HG03439 (cell line): Measurements from ENCODE around the gene WNT7B.

Experiments used
- ATAC-seq: cut with Tn5 transposase; IDR thresholded peaks from one replicate; pipeline ENCODE4 v1.9.1; 2021; ENCODE audit warnings: mild to moderate bottlenecking, moderate library complexity; ENCODE audit not compliant: unreplicated experiment

The WNT7B gene

GRCh38 chr22:45960477-45961386, 16.2 kb downstream of the WNT7B start:
- ATAC-seq = no peak

DNA sequence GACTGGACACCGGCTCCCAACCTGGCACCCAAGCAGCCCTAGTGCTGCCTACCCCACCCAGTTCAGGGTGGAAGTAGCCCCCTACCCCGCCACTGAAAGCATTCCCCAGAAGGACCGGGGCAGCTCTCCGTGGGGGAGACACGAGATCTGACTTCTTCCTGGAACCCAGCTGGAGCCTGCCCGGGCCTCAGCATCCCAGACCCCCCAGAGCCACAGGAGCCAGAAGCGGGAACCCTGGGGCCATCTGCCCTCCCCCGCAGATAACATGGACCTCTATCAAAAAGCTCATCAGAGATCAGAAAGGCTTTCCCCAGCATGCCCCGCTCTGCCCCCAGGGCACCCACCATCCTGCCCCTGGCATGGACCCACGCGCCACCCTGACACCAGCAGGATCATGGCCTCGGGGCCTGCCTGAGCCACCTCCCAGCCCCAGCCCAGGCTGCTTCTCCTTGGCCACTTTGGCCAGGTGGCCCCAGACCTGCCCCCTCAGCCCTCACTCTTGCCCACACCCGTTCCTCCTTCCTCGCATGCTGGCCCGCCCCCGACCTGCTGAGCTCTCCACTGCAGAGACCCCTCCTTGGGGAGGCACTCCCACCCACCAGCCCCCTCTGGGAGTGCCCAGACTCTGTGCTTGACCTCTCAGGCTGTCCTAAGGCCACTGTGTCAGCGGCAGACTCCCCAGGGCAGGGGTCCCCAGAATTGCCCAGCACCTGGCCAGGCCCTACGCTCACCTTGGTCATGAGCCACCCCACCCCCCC, 17.1 kb downstream of the WNT7B start:
- ATAC-seq = no peak

DNA sequence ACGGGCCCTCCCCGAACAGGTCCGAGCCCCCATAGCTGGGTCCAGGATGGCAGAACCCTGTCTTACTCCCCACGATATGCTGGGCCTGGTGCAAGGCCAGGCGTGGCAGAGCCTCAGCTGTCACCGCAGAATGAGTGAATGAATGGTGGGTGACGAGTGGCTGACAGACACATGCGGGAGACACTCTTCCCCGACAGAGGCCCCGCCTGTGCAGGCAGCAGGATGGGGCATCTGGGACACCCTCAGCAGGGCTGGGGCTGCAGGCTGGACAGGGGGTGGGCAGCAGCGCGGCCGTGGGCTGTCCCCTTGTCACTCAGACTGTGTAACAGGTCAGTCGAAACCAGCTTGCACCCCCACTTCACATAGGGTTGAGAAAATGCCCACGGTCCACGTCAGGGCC, 18.0 kb downstream of the WNT7B start:
- no peak for ATAC-seq

GRCh38 chr22:45957826-45958225, 19.1 kb downstream of the WNT7B start:
- ATAC-seq = no peak

DNA sequence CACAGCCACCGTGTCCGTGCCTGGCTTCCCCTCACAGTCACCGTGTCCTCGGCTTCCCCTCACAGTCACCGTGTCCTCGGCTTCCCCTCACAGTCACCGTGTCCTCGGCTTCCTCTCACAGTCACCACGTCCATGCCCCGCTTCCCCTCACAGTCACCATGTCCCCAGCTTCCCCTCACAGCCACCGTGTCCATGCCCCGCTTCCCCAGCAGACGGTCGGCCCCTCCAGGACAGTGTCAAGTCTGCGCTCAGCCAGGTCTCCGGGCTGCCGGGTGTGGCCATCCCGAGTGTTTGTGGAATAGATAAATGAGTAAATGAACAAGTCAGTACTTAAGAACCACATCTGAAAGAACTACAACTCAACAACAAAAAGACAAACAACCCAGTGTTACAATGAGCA, 23.8 kb downstream of the WNT7B start:
- no peak for ATAC-seq

DNA sequence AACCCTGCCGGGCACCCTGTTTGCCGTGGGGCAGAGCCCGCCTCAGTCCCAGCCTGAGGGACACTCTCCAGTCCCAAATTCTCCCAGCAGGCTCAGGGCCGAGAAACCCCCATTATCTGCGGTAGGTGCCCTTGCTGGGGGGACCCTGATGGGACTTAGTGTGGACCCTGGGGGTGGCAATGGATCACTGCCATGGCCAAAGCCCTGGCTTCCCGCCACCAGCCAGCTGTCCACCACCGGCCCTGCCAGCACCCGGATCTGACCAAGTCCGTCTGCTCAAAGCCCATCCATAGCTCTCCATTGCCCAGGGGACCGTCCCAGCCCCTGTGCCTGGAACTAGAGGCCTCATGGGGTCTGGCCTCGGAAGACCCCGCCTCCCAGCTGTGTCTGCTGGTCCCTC, 24.4 kb downstream of the WNT7B start:
- no peak for ATAC-seq

DNA sequence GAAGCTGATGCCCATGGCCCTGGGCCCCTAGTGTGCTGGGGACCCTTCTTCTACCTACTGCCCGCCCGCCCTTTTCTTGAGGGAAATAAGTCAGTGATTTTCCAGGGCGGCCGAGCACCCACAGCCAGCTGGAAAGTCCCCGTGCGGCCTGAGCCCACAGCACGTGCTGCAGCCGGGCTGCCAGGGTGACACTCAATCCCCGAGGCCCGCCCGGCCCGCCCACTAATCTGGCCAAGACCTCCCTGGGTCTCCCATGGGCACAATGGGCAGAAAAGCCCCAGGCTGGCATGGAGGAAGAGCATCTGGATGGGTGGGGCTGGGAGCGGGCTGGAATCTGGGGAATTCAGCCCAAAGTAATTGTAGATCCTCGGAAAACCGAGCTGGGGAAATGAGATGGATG, 24.8 kb downstream of the WNT7B start:
- ATAC-seq = no peak

GRCh38 chr22:45949891-45950290, 27.1 kb downstream of the WNT7B start:
- no peak for ATAC-seq

- ATAC-seq = no peak
Observed at GRCh38 chr22:45949258-45949870, 27.6 kb downstream of the WNT7B start.

- ATAC-seq = no peak
Observed at GRCh38 chr22:45948081-45948648, 28.8 kb downstream of the WNT7B start.

GRCh38 chr22:45946805-45947600, 30.0 kb downstream of the WNT7B start:
- ATAC-seq = no peak

- no peak for ATAC-seq
Observed at GRCh38 chr22:45945621-45946106, 31.3 kb downstream of the WNT7B start.

DNA sequence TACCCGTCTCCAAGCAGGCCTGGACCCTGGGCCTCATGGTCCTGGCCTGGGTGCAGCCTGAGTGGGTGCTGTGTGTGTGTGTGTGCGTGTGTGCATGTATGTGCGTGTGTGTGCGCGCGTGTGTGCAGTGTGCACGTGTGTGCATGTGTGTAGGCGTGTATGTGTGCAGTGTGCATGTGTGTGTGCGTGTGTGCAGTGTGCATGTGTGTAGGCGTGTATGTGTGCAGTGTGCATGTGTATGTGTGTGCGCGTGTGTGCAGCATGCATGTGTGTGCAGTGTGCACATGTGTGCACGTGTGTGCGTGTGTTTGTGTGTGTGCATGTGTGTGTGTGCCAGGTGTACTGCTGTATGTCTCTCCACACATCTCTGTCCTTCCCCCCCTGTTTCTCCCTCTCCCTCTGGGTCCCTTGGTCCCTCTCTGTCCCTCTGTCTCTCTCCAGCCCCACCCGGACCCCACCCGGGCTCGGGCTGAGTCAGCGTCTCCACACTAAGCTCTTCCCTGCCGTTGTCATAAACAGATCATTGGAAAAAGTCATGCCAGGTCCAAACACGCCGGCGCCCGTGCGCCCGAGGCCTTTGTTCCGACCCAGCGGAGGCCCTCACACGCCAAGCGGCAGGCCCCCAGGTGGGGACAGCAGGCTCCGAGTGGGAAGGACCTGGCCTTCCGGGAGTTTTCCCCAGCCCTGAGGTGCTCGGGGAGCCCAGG, 34.0 kb downstream of the WNT7B start:
- no peak for ATAC-seq

DNA sequence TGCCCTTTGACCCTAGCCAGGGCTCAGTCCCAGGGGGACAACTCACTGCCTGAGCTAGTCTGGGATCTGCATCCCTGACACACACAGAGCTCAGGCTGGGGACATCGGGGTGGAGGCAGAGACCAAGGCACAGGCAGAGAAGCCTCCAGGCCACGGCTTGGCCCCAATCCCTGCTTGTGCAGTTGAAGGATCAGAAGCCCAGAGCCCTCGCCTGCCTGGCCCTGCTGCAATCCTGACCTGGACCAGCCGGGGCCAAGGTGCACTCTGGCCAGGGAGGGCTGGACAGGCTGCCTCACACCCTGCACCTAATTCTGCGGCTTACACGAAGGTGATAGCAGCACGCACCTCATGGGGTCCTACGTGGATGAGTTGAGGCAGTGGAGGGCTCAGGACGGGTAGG, 34.6 kb downstream of the WNT7B start:
- ATAC-seq = no peak

GRCh38 chr22:45938913-45939312, 38.0 kb downstream of the WNT7B start:
- no peak for ATAC-seq

DNA sequence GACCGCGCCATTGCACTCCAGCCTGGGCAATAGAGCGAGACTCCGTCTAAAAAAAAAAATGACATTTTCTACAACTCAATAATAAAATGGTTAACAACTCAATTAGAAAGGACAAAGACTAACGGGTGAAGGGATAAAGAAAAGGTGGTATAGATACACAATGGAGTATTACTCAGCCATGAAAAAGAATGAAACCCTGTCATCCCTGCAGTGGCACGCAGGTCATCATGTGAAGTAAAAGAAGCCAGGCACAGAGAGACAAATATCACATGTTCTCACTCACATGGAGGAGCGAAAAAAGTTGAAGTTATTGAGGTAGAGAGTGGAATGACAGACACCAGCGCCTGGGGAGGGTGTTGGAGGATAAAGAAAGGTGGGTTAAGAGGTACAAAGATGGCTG, 39.0 kb downstream of the WNT7B start:
- no peak for ATAC-seq

DNA sequence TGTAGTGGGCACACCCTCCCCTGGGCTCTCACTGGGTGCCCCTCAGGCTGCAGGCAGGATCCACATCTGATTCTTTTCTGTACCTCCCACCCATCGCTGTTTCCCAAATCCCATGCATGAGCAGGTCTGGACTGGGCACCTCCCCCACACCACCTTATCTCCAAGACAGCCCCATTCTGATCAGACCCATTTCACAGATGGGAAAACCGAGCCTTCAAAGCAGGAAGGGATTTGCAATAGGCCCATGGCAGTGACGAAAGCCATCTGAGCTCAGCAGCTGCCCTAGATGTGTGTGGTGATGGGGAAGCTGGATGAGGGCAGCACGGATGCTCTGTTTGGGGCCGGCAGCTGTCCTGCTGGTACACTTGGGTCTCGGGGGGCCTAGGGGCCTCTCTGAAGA, 41.4 kb downstream of the WNT7B start:
- ATAC-seq = no peak

- no peak for ATAC-seq
Observed at GRCh38 chr22:45934659-45935341, 42.2 kb downstream of the WNT7B start.

DNA sequence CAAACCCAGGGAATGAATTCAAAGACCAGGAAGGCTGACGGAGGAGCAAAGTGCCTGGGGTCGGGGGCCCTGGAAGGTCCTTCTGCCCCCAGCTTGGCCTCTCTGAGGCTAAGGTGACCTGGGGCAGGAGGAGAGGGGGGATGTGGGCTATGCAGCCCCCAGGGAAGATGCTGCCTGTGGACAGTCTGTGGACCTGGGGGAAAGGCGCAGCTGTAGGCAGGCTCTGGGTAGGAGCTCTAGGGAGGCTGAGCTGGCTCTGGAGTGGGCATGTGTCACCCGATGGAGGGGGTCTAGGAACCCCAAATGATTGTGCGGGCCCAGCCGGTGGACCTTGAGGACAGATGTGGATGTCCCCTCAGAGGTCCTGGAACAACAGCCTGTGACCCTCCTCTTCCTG, 42.8 kb downstream of the WNT7B start:
- no peak for ATAC-seq
